CD4-positive, alpha-beta T cell (primary cell): ENCODE measurements around the gene HLA-DRB5. TPM values are rescaled to one million over a fixed set of nuclear protein-coding genes. Genes with fewer than 3 reads are reported as not detected.
A peak's percentile ranks its signal among the peaks of the same experiment; 100 is the strongest.
"Not testable (repeated sequence)": the region's sequence is repeated elsewhere in the genome, so short reads cannot be mapped to it uniquely, and the experiment has no call there.

ENCODE experiments used
- ATAC-seq: fragments of 200-7000 bp; cut with Tn5 transposase; one replicate; pipeline ENCODE4 v1.10.0; 2022; ENCODE audit warnings: mild to moderate bottlenecking; ENCODE audit not compliant: poor library complexity
- CTCF ChIA-PET: fragments of 350-600 bp; sonication (Branson Sonifier 250); formaldehyde crosslinking; loops from one replicate; lab custom pipeline; 2021; ENCODE audit warnings: antibody characterized with exemption, inconsistent platforms; lab: Charles Lee
- POLR2A ChIA-PET: fragments of 350-600 bp; sonication (Branson Sonifier 250); formaldehyde crosslinking; loops from one replicate; lab custom pipeline; 2021; ENCODE audit warnings: antibody characterized with exemption, inconsistent platforms; lab: Charles Lee
- DNase-seq, 14 experiments: peaks; one replicate each; pipeline ENCODE4 v3.0.0-alpha.2; 2013 to 2020; ENCODE audit warnings: mixed read lengths in 2 of 14
- H3K27ac ChIP-seq, 2 donors: one replicate each; pipeline versions ENCODE4 v1.5.1 to v1.7.0; 2013; ENCODE audit warnings: low read length in 2 of 2, low read depth in 1 of 2, mild to moderate bottlenecking in 1 of 2
- H3K27me3 ChIP-seq, 2 experiments: 1 replicate in 1 of 2; 2 replicates in 1 of 2; pipeline versions ENCODE4 v1.6.1 to v1.7.0; 2013; ENCODE audit warnings: low read length in 2 of 2, control low read depth in 1 of 2, mild to moderate bottlenecking in 1 of 2, moderate library complexity in 1 of 2; ENCODE audit not compliant: insufficient read depth in 2 of 2, control insufficient read depth in 1 of 2
- H3K36me3 ChIP-seq: one replicate; pipeline ENCODE4 v1.6.1; 2013; ENCODE audit warnings: low read length, control low read depth; ENCODE audit not compliant: insufficient read depth
- H3K4me1 ChIP-seq: one replicate; pipeline ENCODE4 v1.6.1; 2013; ENCODE audit warnings: low read length, control low read depth; ENCODE audit not compliant: insufficient read depth
- H3K4me3 ChIP-seq: one replicate; pipeline ENCODE4 v1.5.1; 2013; ENCODE audit warnings: mild to moderate bottlenecking, low read length, moderate library complexity
- H3K9me3 ChIP-seq, 2 experiments: 1 replicate in 1 of 2; 2 replicates in 1 of 2; pipeline versions ENCODE4 v1.6.1 to v1.7.0; 2013; ENCODE audit warnings: low read length in 2 of 2, mild to moderate bottlenecking in 2 of 2, control low read depth in 1 of 2, moderate library complexity in 1 of 2; ENCODE audit not compliant: control insufficient read depth in 1 of 2, insufficient read depth in 1 of 2
- H3K27ac Mint-ChIP-seq: one replicate; pipeline ENCODE4 v1.8.0; 2020; ENCODE audit warnings: mixed read lengths
- H3K27me3 Mint-ChIP-seq: one replicate; pipeline ENCODE4 v1.8.0; 2021; ENCODE audit warnings: mixed read lengths
- H3K36me3 Mint-ChIP-seq: one replicate; pipeline ENCODE4 v1.8.0; 2021; ENCODE audit warnings: low read depth, mixed read lengths
- H3K4me1 Mint-ChIP-seq: one replicate; pipeline ENCODE4 v1.8.0; 2021; ENCODE audit warnings: low read depth, mixed read lengths
- H3K4me3 Mint-ChIP-seq: one replicate; pipeline ENCODE4 v1.8.0; 2020; ENCODE audit warnings: mild to moderate bottlenecking, mixed read lengths
- H3K9me3 Mint-ChIP-seq: one replicate; pipeline ENCODE4 v1.8.0; 2020; ENCODE audit warnings: mixed read lengths
- intact Hi-C, 2 experiments: fragments of 100-400 bp; cut with DNase I in 1 of 2; cut with micrococcal nuclease in 1 of 2; formaldehyde crosslinking; loops; one replicate each; pipeline versions ENCODE4 v1.15.1 to v1.9.0; 2023 to 2025; cut with DNase I, micrococcal nuclease
- polyA plus RNA-seq, 2 donors: library from polyadenylated mRNA; unstranded; fragments of 120-200 nt; gene quantifications; one replicate each; pipeline ENCODE4 v1.2.1, GENCODE V29; 2013
- total RNA-seq, 174 experiments: library from RNA in 2 of 174; stranded (reverse) in 2 of 174; gene quantifications; one replicate each; pipeline ENCODE4 v1.2.3 and lab custom pipeline; 2021 to 2026
- TF ChIP-seq, protein P1 (sequence below): fragments of 200-600 bp; IDR thresholded peaks from one replicate; pipeline ENCODE4 v1.8.0; 2022; ENCODE audit warnings: antibody characterized with exemption, mild to moderate bottlenecking

Gene HLA-DRB5
- 10 to 100 TPM; 12.5 to 12.6 TPM for total RNA-seq
- 11.0 TPM for polyA plus RNA-seq (2013, experiment 1 of 2)
- 9.6 TPM for polyA plus RNA-seq (2013, experiment 2 of 2)
- 0.46 to 29.7 (median 3.7) reads per million in 172 experiments for total RNA-seq (lab: John Stamatoyannopoulos, UW)

- peak in 5 of 14 experiments; percentile 0 to 56 (median 49) for DNase-seq
- H3K27me3 ChIP-seq, result no peaks in the 10 kb centered on the region
- H3K9me3 ChIP-seq, result no peaks in the 10 kb centered on the region
- ATAC-seq, result peak; percentile 43
- no peaks in the 10 kb centered on the region for H3K4me1 ChIP-seq
- intact Hi-C loops, result loop anchor here in 1 of 2 experiments (2.0 kb wide), 1 partner anchor 47 kb away; no protein-coding TSS in a partner anchor
- POLR2A ChIA-PET, result no interaction called here
- Mint-ChIP-seq H3K9me3 (no peaks in the 10 kb centered on the region), H3K27ac (no peak within 1 kb of the TSS), H3K27me3 (peaks cover 4% of the 10 kb centered on the region), H3K4me3 (peak within 1 kb of the TSS; percentile 22), H3K4me1 (no peaks in the 10 kb centered on the region), H3K36me3 (no peaks in the 10 kb centered on the region)
- H3K36me3 ChIP-seq, result no peaks in the 10 kb centered on the region
- no peak within 1 kb of the TSS for H3K27ac ChIP-seq
- H3K4me3 ChIP-seq, result peak within 1 kb of the TSS; percentile 43
- TF ChIP-seq, protein P1, sequence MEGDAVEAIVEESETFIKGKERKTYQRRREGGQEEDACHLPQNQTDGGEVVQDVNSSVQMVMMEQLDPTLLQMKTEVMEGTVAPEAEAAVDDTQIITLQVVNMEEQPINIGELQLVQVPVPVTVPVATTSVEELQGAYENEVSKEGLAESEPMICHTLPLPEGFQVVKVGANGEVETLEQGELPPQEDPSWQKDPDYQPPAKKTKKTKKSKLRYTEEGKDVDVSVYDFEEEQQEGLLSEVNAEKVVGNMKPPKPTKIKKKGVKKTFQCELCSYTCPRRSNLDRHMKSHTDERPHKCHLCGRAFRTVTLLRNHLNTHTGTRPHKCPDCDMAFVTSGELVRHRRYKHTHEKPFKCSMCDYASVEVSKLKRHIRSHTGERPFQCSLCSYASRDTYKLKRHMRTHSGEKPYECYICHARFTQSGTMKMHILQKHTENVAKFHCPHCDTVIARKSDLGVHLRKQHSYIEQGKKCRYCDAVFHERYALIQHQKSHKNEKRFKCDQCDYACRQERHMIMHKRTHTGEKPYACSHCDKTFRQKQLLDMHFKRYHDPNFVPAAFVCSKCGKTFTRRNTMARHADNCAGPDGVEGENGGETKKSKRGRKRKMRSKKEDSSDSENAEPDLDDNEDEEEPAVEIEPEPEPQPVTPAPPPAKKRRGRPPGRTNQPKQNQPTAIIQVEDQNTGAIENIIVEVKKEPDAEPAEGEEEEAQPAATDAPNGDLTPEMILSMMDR, result no peak
- CTCF ChIA-PET, result no interaction called here
Observed at GRCh38 chr6:32529697-32530430, at the start of gene HLA-DRB5. Gene HLA-DRB5 (minus strand): TSS chr6:32530287. CDS start chr6:32530224, 63 bp downstream.

DNA sequence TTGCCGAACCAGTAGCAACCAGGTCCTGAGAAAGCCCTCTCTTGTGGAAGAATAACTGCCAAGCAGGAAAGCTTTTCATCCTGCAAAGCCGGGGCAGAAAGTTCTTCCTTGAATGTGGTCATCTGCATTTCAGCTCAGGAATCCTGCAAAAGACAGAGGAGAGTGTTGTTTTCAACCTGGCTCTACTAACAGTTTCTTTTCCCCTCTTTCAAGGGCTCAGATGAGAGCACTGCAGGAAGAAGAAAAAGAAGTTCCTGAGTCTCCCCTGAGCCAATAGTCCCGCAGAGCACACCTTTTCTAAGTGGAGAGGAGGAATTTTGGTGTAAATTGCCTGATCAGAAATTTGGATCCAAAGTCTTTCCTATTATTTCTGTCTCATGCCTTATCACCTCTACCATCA, 48.9 kb upstream of the HLA-DRB5 start:
- ChIA-PET CTCF (no interaction called here), POLR2A (no interaction called here)
- Histone ChIP-seq H3K36me3 (no peaks in the 10 kb centered on the region), H3K4me1 (peaks cover 3% of the 10 kb centered on the region), H3K4me3 (no peak overlapping the region), H3K9me3 (no peaks in the 10 kb centered on the region), H3K27ac (no peak overlapping the region), H3K27me3 (no peaks in the 10 kb centered on the region)
- TF ChIP-seq, protein P1, result no peak
- no peak overlapping the region for H3K4me3 Mint-ChIP-seq
- DNase-seq, result no peak
- no peak for ATAC-seq
- no peaks in the 10 kb centered on the region for H3K36me3 Mint-ChIP-seq
- no peaks in the 10 kb centered on the region for H3K9me3 Mint-ChIP-seq
- no peaks in the 10 kb centered on the region for H3K27me3 Mint-ChIP-seq
- no peak overlapping the region for H3K27ac Mint-ChIP-seq
- peaks cover 15% of the 10 kb centered on the region for H3K4me1 Mint-ChIP-seq
- intact Hi-C loops, result no loop called here

GRCh38 chr6:32577493-32577892, 47.4 kb upstream of the HLA-DRB5 start:
- H3K4me3 Mint-ChIP-seq, H3K36me3 Mint-ChIP-seq, POLR2A ChIA-PET, H3K4me1 ChIP-seq, intact Hi-C loops, H3K4me1 Mint-ChIP-seq, H3K27me3 ChIP-seq, H3K9me3 ChIP-seq, DNase-seq, H3K27ac Mint-ChIP-seq, H3K9me3 Mint-ChIP-seq, H3K4me3 ChIP-seq, CTCF ChIA-PET, H3K27me3 Mint-ChIP-seq, H3K27ac ChIP-seq, H3K36me3 ChIP-seq, ATAC-seq: not testable (repeated sequence)
